K562 (cell line): ENCODE results near the gene CALB2. TPM values are rescaled to one million over a fixed set of nuclear protein-coding genes. Genes with fewer than 3 reads are reported as not detected.

Source experiments
- ATAC-seq: fragments of 200-7000 bp; cut with Tn5 transposase; 3 replicates; pipeline ENCODE4 v1.9.1; 2020; ENCODE audit warnings: moderate library complexity
- BruUV-seq: library from RNA; stranded (reverse); fragments of 400-500 nt; replicated peaks from 2 replicates; lab custom pipeline; 2021; lab: Mats Ljungman, UMichigan
- CTCF ChIA-PET: fragments of 300-600 bp; formaldehyde crosslinking; extraction: SDS; loops from one replicate; lab custom pipeline; 2021; ENCODE audit warnings: low intra/inter-chr PET ratio; lab: Yijun Ruan, JAX
- POLR2A ChIA-PET: fragments of 300-600, 350-650 bp; sonication (Branson Sonifier 250); formaldehyde crosslinking; extraction: SDS; loops from one replicate; lab custom pipeline; 2021; ENCODE audit warnings: antibody characterized with exemption, inconsistent platforms; lab: Yijun Ruan, JAX
- DNase-seq, 4 experiments: peaks; one replicate each; pipeline versions ENCODE4 v3.0.0 to v3.0.0-alpha.2; 2011 to 2018; ENCODE audit warnings: low spot score in 3 of 4, mixed read lengths in 3 of 4; ENCODE audit errors: extremely low read depth in 1 of 4
- FAIRE-seq: peaks from 2 replicates; lab custom pipeline; 2011; peaks lifted over from hg19 to GRCh38; lab: Jason Lieb, UNC
- H2AFZ ChIP-seq: 2 replicates; pipeline ENCODE4 v1.6.0; 2011; ENCODE audit warnings: low read depth, low read length, control low read depth, inconsistent platforms
- H3K27ac ChIP-seq: fragments of 200-600 bp; 3 replicates; pipeline ENCODE4 v1.8.0; 2011; ENCODE audit warnings: low read depth, mild to moderate bottlenecking, control low read depth, inconsistent platforms, low read length, moderate library complexity, mixed read lengths; ENCODE audit errors: extremely low read depth
- H3K27me3 ChIP-seq, 2 experiments: fragments of 300-600 bp in 1 of 2; 2 replicates in 1 of 2; 3 replicates in 1 of 2; pipeline versions ENCODE4 v1.6.0 to v1.8.0; 2011; ENCODE audit warnings: inconsistent platforms in 2 of 2, low read length in 2 of 2, mild to moderate bottlenecking in 1 of 2, mixed read lengths in 1 of 2, moderate library complexity in 1 of 2; ENCODE audit not compliant: control insufficient read depth in 2 of 2, insufficient read depth in 2 of 2
- H3K36me3 ChIP-seq: fragments of 300-600 bp; 3 replicates; pipeline ENCODE4 v1.8.0; 2011; ENCODE audit warnings: mild to moderate bottlenecking, low read length, inconsistent platforms; ENCODE audit not compliant: control insufficient read depth, insufficient read depth
- H3K4me1 ChIP-seq, 2 experiments: fragments of 200-600 bp in 1 of 2; replicated peaks in 1 of 2; 2 replicates in 1 of 2; 3 replicates in 1 of 2; pipeline versions ENCODE4 v1.5.1 to v1.8.0; 2011; ENCODE audit warnings: inconsistent platforms in 2 of 2, low read length in 2 of 2, mild to moderate bottlenecking in 1 of 2, mixed read lengths in 1 of 2, moderate library complexity in 1 of 2; ENCODE audit not compliant: control insufficient read depth in 2 of 2, insufficient read depth in 2 of 2
- H3K4me2 ChIP-seq: 2 replicates; pipeline ENCODE4 v1.6.1; 2011; ENCODE audit warnings: low read length, control low read depth, inconsistent platforms, mixed read lengths; ENCODE audit not compliant: insufficient read depth
- H3K4me3 ChIP-seq: fragments of 200-600 bp; sonication (generic), shearing (Covaris generic); 2 replicates; pipeline ENCODE4 v1.5.1; 2016; ENCODE audit warnings: control low read depth, inconsistent platforms
- H3K79me2 ChIP-seq: fragments of 200-600 bp; 3 replicates; pipeline ENCODE4 v1.8.0; 2011; ENCODE audit warnings: low read length, inconsistent platforms; ENCODE audit not compliant: control insufficient read depth, insufficient read depth
- H3K9ac ChIP-seq, 2 experiments: 2 replicates each; pipeline versions ENCODE4 v1.6.0 to v1.6.1; 2011; ENCODE audit warnings: low read depth in 2 of 2, low read length in 2 of 2, control low read depth in 1 of 2, inconsistent platforms in 1 of 2, mild to moderate bottlenecking in 1 of 2, mixed read lengths in 1 of 2; ENCODE audit not compliant: insufficient read depth in 1 of 2
- H3K9me1 ChIP-seq: one replicate; pipeline ENCODE4 v1.6.0; 2011; ENCODE audit warnings: inconsistent platforms, mild to moderate bottlenecking, low read length, moderate library complexity; ENCODE audit not compliant: control insufficient read depth, insufficient read depth
- H3K9me3 ChIP-seq: replicated peaks from 2 replicates; pipeline ENCODE4 v1.5.1; 2011; ENCODE audit warnings: low read depth, low read length, inconsistent platforms; ENCODE audit not compliant: control insufficient read depth, insufficient read depth
- H4K20me1 ChIP-seq: replicated peaks from 2 replicates; pipeline ENCODE4 v1.6.1; 2011; ENCODE audit warnings: low read length, inconsistent platforms, mixed read lengths; ENCODE audit not compliant: control insufficient read depth, insufficient read depth
- CEBPG ChIP-seq, 3 experiments: fragments of 200-800 bp in 1 of 3; sonication (Bioruptor generic) in 1 of 3; sonication (generic) in 1 of 3; formaldehyde crosslinking in 1 of 3; IDR thresholded peaks in 2 of 3; conservative IDR thresholded peaks in 1 of 3; 2 replicates each; pipeline versions ENCODE4 v1.6.1 to v1.8.0; 2016 to 2022; ENCODE audit warnings: missing compliant biosample characterization in 2 of 3, missing genetic modification characterization in 2 of 3, mild to moderate bottlenecking in 1 of 3, missing genetic modification reagents in 1 of 3
- CHAMP1 ChIP-seq: fragments of 450-650 bp; IDR thresholded peaks from 2 replicates; pipeline ENCODE4 v1.6.1; 2016; ENCODE audit warnings: mild to moderate bottlenecking
- CHD4 ChIP-seq: fragments of 200-600 bp; sonication (generic); IDR thresholded peaks from 3 replicates; pipeline ENCODE4 v1.6.1; 2012; ENCODE audit warnings: low read depth, mild to moderate bottlenecking, mixed read lengths, low read length, inconsistent platforms; ENCODE audit not compliant: insufficient read depth, insufficient replicate concordance, poor library complexity, severe bottlenecking
- IRF2 ChIP-seq: sonication (generic); formaldehyde crosslinking; IDR thresholded peaks from 2 replicates; pipeline ENCODE4 v1.8.1; 2022; ENCODE audit warnings: mild to moderate bottlenecking, missing genetic modification reagents
- MEF2D ChIP-seq: conservative IDR thresholded peaks from 2 replicates; pipeline ENCODE4 v1.6.1; 2016; ENCODE audit warnings: low read depth, missing genetic modification characterization, missing compliant biosample characterization
- MTF1 ChIP-seq: fragments of 250-450 bp; sonication (Bioruptor Pico); IDR thresholded peaks from 2 replicates; pipeline ENCODE4 v1.9.0; 2021; ENCODE audit warnings: moderate library complexity, mild to moderate bottlenecking, inconsistent platforms, borderline replicate concordance
- PATZ1 ChIP-seq: fragments of 250-450 bp; sonication (Bioruptor Pico); IDR thresholded peaks from 2 replicates; pipeline ENCODE4 v1.5.0; 2020; ENCODE audit warnings: mild to moderate bottlenecking, borderline replicate concordance
- SIX5 ChIP-seq, 2 experiments: IDR thresholded peaks; 2 replicates each; pipeline ENCODE4 v1.6.1; 2011; ENCODE audit warnings: low read length in 2 of 2, borderline replicate concordance in 1 of 2, low read depth in 1 of 2, mild to moderate bottlenecking in 1 of 2, moderate library complexity in 1 of 2; ENCODE audit not compliant: insufficient read depth in 1 of 2
- SMC3 ChIP-seq: conservative IDR thresholded peaks from 2 replicates; pipeline ENCODE4 v1.6.1; 2011; ENCODE audit warnings: low read depth, low read length, improper control_type of control experiment; ENCODE audit not compliant: insufficient read depth
- ZC3H8 ChIP-seq: fragments of 450-650 bp; IDR thresholded peaks from 2 replicates; pipeline ENCODE4 v1.6.1; 2017
- ZFP36 ChIP-seq: fragments of 150-350 bp; IDR thresholded peaks from 2 replicates; pipeline ENCODE4 v1.6.1; 2018; ENCODE audit warnings: low read length, low read depth; ENCODE audit not compliant: partially characterized antibody
- ZNF280A ChIP-seq: fragments of 450-650 bp; IDR thresholded peaks from 2 replicates; pipeline ENCODE4 v1.6.1; 2018; ENCODE audit warnings: mild to moderate bottlenecking, low read depth; ENCODE audit not compliant: partially characterized antibody
- ZNF280B ChIP-seq: fragments of 250-450 bp; sonication (Bioruptor Pico); IDR thresholded peaks from 2 replicates; pipeline ENCODE4 v1.5.1; 2021; ENCODE audit warnings: mild to moderate bottlenecking
- ZNF785 ChIP-seq: fragments of 250-450 bp; sonication (Bioruptor Pico); IDR thresholded peaks from 2 replicates; pipeline ENCODE4 v1.4.0; 2020; ENCODE audit warnings: mild to moderate bottlenecking
- ZSCAN29 ChIP-seq: fragments of 450-650 bp; IDR thresholded peaks from 2 replicates; pipeline ENCODE4 v1.6.1; 2017
- WGBS: fragments of 100-300 bp; shearing (Covaris generic); methylation state at CpG from one replicate; pipeline ENCODE4 v1.1.6; 2016; ENCODE audit warnings: low coverage, mixed read lengths; ENCODE audit not compliant: insufficient coverage; ENCODE audit errors: missing lambda C conversion rate; 5-methylcytosine and 5-hydroxymethylcytosine counted together
- in situ Hi-C: fragments of 300-500 bp; cut with MboI; formaldehyde crosslinking; loops from 4 replicates; pipeline ENCODE4 v1.15.0; 2018; ENCODE audit warnings: inconsistent platforms, mixed read lengths
- intact Hi-C: fragments of 100-400 bp; cut with micrococcal nuclease; formaldehyde crosslinking; loops from 2 replicates; pipeline ENCODE4 v1.14.2; 2022
- polyA plus RNA-seq, 8 experiments: library from polyadenylated mRNA; depleted of rRNA in 4 of 8; stranded (reverse) in 5 of 8; unstranded in 3 of 8; fragments of >200 nt; fragmentation: Nextera tagmentation in 2 of 8; fragmentation: Illumina TruSeq in 1 of 8; extraction: Ambion mirVana in 2 of 8; extraction: Trizol in 1 of 8; gene quantifications; 2 replicates each; pipeline versions ENCODE4 v1.2.1 to v1.2.3, GENCODE V29; 2011 to 2014; ENCODE audit warnings: inconsistent platforms in 1 of 8, missing spikeins in 1 of 8
- total RNA-seq, 7 experiments: library from RNA; depleted of rRNA in 6 of 7; stranded (reverse); fragments of >200 nt in 6 of 7; fragmentation: Illumina TruSeq in 2 of 7; extraction: Trizol in 2 of 7; gene quantifications; 2 replicates each; pipeline versions ENCODE4 v1.2.1 to v1.2.3, GENCODE V29; 2011 to 2021; ENCODE audit warnings: low replicate concordance in 1 of 7

The CALB2 gene
- total and polyA plus RNA-seq, 9 of the 15 experiments (the other 6 are each of a cell fraction or from before 2014, with no cell fraction given): not detected

- 0% methylated on average over 5 of the region's 5 CpGs for WGBS
- Histone ChIP-seq H3K27me3 (peaks cover 6 to 56% of the 10 kb centered on the region in 2 experiments), H3K9me1 (no peaks in the 10 kb centered on the region), H3K4me1 (no peaks in the 10 kb centered on the region), H3K36me3 (no peaks in the 10 kb centered on the region), H3K9ac (no peak overlapping the region), H3K9me3 (no peaks in the 10 kb centered on the region), H3K4me3 (no peak overlapping the region), H4K20me1 (peaks cover 10% of the 10 kb centered on the region), H3K79me2 (no peaks in the 10 kb centered on the region), H3K4me2 (no peak overlapping the region), H3K27ac (no peak overlapping the region), H2AFZ (no peak overlapping the region)
- ATAC-seq (no peak), FAIRE-seq (no peak), DNase-seq (no peak)
- intact Hi-C loops: no loop called here
- CTCF ChIA-PET: interaction anchor here (0.6 kb wide), 1 partner anchor 33 kb away, joined by 3 read pairs; no protein-coding TSS in a partner anchor
- TF ChIP-seq SIX5 (IDR thresholded peaks at IDR 0.05; ENCODE audit: borderline replicate concordance in 1 of 2, insufficient read depth in 1 of 2, low read depth in 1 of 2, low read length in 2 of 2) (no peak), MEF2D (tag) (no peak), ZC3H8 (no peak), ZNF280A (no peak), CHD4 (no peak), ZFP36 (no peak), PATZ1 (no peak), IRF2 (CRISPR knock-in tag) (no peak), ZSCAN29 (no peak), CHAMP1 (no peak), MTF1 (CRISPR knock-in tag) (no peak), SMC3 (no peak), CEBPG (CRISPR knock-in tag; IDR thresholded peaks at IDR 0.05) (no peak), CEBPG (tag; conservative IDR thresholded peaks at IDR 0.05 in 1 of 2, IDR thresholded peaks at IDR 0.05 in 1 of 2) (no peak), ZNF785 (CRISPR knock-in tag) (no peak), ZNF280B (CRISPR knock-in tag) (no peak)
- no TSS peak for BruUV-seq
- POLR2A ChIA-PET: no interaction called here
- in situ Hi-C loops: no loop called here
These were observed 7.0 kb upstream of the CALB2 start for GRCh38 chr16:71351558-71351901.
